Uterus (tissue), 4 donors: ENCODE results near the gene CCDC188. TPM values are rescaled to one million over a fixed set of nuclear protein-coding genes. Genes with fewer than 3 reads are reported as not detected.

ENCODE experiments used
- DNase-seq, 2 donors: peaks; one replicate each; pipeline ENCODE4 v3.0.0-alpha.2; 2019 to 2020
- H3K27ac ChIP-seq, 2 donors: fragments of 200-600 bp; sonication (generic); 1 replicate in 1 of 2; 2 replicates in 1 of 2; pipeline ENCODE4 v1.5.1; 2016 to 2018
- H3K27me3 ChIP-seq, 2 donors: fragments of 200-600 bp; sonication (generic); one replicate each; pipeline ENCODE4 v1.5.1; 2018 to 2019; ENCODE audit warnings: control low read depth in 1 of 2
- H3K36me3 ChIP-seq, 2 donors: fragments of 200-600 bp; sonication (generic); one replicate each; pipeline ENCODE4 v1.5.1; 2019; ENCODE audit warnings: control low read depth in 1 of 2
- H3K4me1 ChIP-seq, 2 donors: fragments of 200-600 bp; sonication (generic); one replicate each; pipeline ENCODE4 v1.5.1; 2018 to 2019; ENCODE audit warnings: control low read depth in 1 of 2
- H3K4me3 ChIP-seq, 2 donors: fragments of 200-600 bp; sonication (generic); 1 replicate in 1 of 2; 2 replicates in 1 of 2; pipeline ENCODE4 v1.5.1; 2018 to 2019; ENCODE audit warnings: mild to moderate bottlenecking in 1 of 2
- H3K9me3 ChIP-seq, 2 donors: fragments of 200-600 bp; sonication (generic); one replicate each; pipeline ENCODE4 v1.5.1; 2019; ENCODE audit warnings: control low read depth in 1 of 2
- POLR2A ChIP-seq, 2 donors: fragments of 450-650 bp; IDR thresholded peaks; one replicate each; pipeline ENCODE4 v1.6.1; 2016; ENCODE audit warnings: antibody characterized with exemption in 2 of 2, mild to moderate bottlenecking in 1 of 2, moderate library complexity in 1 of 2
- intact Hi-C: fragments of 100-400 bp; cut with DNase I; formaldehyde crosslinking; loops from one replicate; pipeline ENCODE4 v1.15.1; 2023; ENCODE audit warnings: low total_unique reads
- microRNA-seq: library from miRNA; unstranded; fragments of <30 nt; microRNA quantifications from one replicate; pipeline ENCODE4, GENCODE V29; 2016; ENCODE audit warnings: borderline microRNAs expressed, borderline replicate concordance
- small RNA-seq: library from RNA; depleted of rRNA; stranded (forward); fragments of <200 nt; gene quantifications from one replicate; pipeline ENCODE3, GENCODE V24; 2016
- total RNA-seq, 4 donors: library from RNA; depleted of rRNA in 3 of 4; stranded (reverse); fragments of >200 nt in 3 of 4; gene quantifications; one replicate each; pipeline versions ENCODE4 v1.1.0 to v1.2.4, GENCODE V29; 2014 to 2023
- TF ChIP-seq, protein P1 (sequence below), 4 experiments: fragments of 200-600 bp in 2 of 4; fragments of 450-650 bp in 2 of 4; sonication (generic) in 2 of 4; IDR thresholded peaks; one replicate each; pipeline ENCODE4 v1.5.1; 2016 to 2019; ENCODE audit warnings: antibody characterized with exemption in 4 of 4, mild to moderate bottlenecking in 2 of 4, moderate library complexity in 1 of 4
- donor health status: DM: yes; HTN: yes; CAD: no.

CCDC188 gene
- total RNA-seq, 4 donors from 2014 or later: 2.7 to 4.3 TPM; not detected in 2

DNA sequence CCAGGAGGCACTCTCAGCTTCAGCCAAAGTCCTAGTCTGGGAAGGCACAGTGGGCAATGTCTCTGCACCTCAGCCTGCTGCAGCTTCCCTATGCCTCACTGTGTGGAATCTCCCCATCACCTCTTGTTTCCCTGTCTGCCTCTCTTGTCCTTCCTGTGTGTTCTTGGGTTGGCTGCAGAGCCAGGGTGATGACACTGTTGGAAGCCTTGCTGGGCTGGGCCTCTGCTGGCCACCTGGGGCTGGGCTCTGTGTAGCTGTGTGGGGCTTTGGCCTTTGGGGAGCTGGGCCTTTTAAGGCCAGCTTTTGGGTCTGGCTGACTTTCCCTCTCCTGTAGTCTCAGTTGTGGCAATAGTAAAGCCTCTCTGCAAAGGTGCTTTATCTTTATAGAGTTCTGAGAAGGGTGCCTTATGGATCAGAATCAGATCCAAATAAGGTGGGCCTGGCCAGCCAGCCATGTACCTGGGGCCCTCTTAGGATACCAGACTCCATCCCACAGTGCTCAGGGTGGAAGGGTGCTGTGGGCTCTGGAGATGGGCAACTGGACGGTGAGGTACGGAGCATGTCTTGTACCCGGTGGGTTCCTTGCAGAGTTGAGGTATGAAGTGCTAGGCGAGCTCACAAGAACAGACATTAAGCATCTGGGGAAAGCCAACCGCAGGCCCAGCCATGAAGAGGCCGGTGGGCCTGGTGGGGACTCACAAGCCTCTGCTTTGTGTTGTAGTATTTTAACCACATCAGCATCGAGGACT, 45.2 kb downstream of the CCDC188 start:
- Histone ChIP-seq H3K4me1 (no peaks in the 10 kb centered on the region), H3K36me3 (no peaks in the 10 kb centered on the region), H3K27me3 (no peaks in the 10 kb centered on the region), H3K9me3 (no peaks in the 10 kb centered on the region), H3K4me3 (no peak overlapping the region), H3K27ac (no peak overlapping the region)
- no peak for DNase-seq
- TF ChIP-seq POLR2A (IDR thresholded peaks at IDR 0.05): no peak
- TF ChIP-seq, protein P1, sequence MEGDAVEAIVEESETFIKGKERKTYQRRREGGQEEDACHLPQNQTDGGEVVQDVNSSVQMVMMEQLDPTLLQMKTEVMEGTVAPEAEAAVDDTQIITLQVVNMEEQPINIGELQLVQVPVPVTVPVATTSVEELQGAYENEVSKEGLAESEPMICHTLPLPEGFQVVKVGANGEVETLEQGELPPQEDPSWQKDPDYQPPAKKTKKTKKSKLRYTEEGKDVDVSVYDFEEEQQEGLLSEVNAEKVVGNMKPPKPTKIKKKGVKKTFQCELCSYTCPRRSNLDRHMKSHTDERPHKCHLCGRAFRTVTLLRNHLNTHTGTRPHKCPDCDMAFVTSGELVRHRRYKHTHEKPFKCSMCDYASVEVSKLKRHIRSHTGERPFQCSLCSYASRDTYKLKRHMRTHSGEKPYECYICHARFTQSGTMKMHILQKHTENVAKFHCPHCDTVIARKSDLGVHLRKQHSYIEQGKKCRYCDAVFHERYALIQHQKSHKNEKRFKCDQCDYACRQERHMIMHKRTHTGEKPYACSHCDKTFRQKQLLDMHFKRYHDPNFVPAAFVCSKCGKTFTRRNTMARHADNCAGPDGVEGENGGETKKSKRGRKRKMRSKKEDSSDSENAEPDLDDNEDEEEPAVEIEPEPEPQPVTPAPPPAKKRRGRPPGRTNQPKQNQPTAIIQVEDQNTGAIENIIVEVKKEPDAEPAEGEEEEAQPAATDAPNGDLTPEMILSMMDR (IDR thresholded peaks at IDR 0.05): no peak
- intact Hi-C loops: no loop called here

DNA sequence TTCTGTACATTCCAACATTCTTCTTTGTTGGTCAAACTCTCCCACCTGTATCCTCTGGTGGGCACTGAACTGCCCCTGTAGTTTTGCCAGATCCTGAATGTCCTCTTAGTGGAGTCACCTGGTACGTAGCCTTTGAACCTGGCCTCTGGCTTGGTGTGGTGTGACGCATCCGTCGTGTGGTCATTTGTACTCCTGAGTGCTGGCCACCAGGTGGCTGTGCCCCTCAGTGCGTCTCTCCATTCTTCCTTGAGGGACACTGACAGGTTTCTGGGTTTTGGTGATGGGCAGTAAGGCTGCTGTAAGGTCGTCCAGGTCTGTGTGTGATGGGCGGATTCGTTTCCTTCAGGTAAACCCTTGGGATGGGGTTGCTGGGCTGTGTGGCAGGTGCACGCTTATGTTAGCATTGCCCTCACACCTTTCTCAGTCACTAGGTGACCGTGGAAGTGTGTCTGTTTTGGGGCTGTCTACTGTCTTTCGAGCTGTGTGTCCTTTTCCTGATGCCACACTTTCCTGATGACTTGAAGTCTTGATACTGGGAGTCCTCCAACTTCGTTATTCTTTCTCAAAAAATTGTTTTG, 48.6 kb downstream of the CCDC188 start:
- H3K27me3 ChIP-seq: no peaks in the 10 kb centered on the region
- no peak overlapping the region for H3K27ac ChIP-seq
- no peak overlapping the region for H3K4me3 ChIP-seq
- H3K9me3 ChIP-seq: no peaks in the 10 kb centered on the region
- intact Hi-C loops: no loop called here
- H3K36me3 ChIP-seq: no peaks in the 10 kb centered on the region
- H3K4me1 ChIP-seq: no peaks in the 10 kb centered on the region
- TF ChIP-seq POLR2A (IDR thresholded peaks at IDR 0.05): no peak
- TF ChIP-seq, protein P1 (IDR thresholded peaks at IDR 0.05): no peak
- DNase-seq: no peak

- intact Hi-C loops: no loop called here
- DNase-seq: no peak
- Histone ChIP-seq H3K36me3 (no peaks in the 10 kb centered on the region), H3K27me3 (no peaks in the 10 kb centered on the region), H3K4me1 (no peaks in the 10 kb centered on the region), H3K4me3 (no peak overlapping the region), H3K27ac (no peak overlapping the region), H3K9me3 (no peaks in the 10 kb centered on the region)
- TF ChIP-seq, protein P1 (IDR thresholded peaks at IDR 0.05): no peak
- TF ChIP-seq POLR2A (IDR thresholded peaks at IDR 0.05): no peak
Measured at GRCh38 chr22:20101638-20102037, 49.2 kb downstream of the CCDC188 start.

- Histone ChIP-seq H3K36me3 (no peaks in the 10 kb centered on the region), H3K9me3 (no peaks in the 10 kb centered on the region), H3K27ac (no peak overlapping the region), H3K27me3 (no peaks in the 10 kb centered on the region), H3K4me3 (no peak overlapping the region), H3K4me1 (no peaks in the 10 kb centered on the region)
- intact Hi-C loops: no loop called here
- no peak for DNase-seq
- no peak for TF ChIP-seq POLR2A (IDR thresholded peaks at IDR 0.05)
- TF ChIP-seq, protein P1 (IDR thresholded peaks at IDR 0.05): no peak
Measured at GRCh38 chr22:20099099-20099711, 51.6 kb downstream of the CCDC188 start.

Small RNAs within 50 kb of the gene (microRNA-seq; reads per million reads assigned to microRNA genes)
- not detected for gene MIR6816

Small RNAs within 50 kb of the gene (small RNA-seq; reads per million reads assigned to genes)
- not detected for gene MIR6816
- gene RF00599: not detected

Other genes starting within 250 kb of the CCDC188 start
- gene COMT, start 209.3 kb downstream of the CCDC188 start, total RNA-seq: 100 to 1,000 TPM in 2 of 4 donors, 10 to 100 TPM in 2; 88.9 to 175 (median 108) TPM
- 10 to 100 TPM; 14.7 to 48.9 (median 25.6) TPM for gene TXNRD2, start 209.2 kb downstream of the CCDC188 start, total RNA-seq
- 10 to 100 TPM in 2 of 4 donors, 1 to 10 TPM in 2; 1.5 to 43.4 (median 16.6) TPM for gene ARVCF, start 134.2 kb downstream of the CCDC188 start, total RNA-seq
- gene TANGO2, start 129.9 kb downstream of the CCDC188 start, total RNA-seq: 10 to 100 TPM in 2 of 4 donors, 1 to 10 TPM in 2; 2.8 to 25.1 (median 13.3) TPM
- 10 to 100 TPM; 13.2 to 56.2 (median 33.5) TPM for gene DGCR8, start 70.8 kb downstream of the CCDC188 start, total RNA-seq
- 100 to 1,000 TPM in 2 of 4 donors, 10 to 100 TPM in 2; 57.6 to 233 (median 135) TPM for gene RANBP1, start 35.0 kb downstream of the CCDC188 start, total RNA-seq
- 100 to 1,000 TPM in 1 of 4 donors, 10 to 100 TPM in 3; 30.9 to 123 (median 45.3) TPM for gene TRMT2A, start 33.8 kb downstream of the CCDC188 start, total RNA-seq
- 10 to 100 TPM in 3 of 4 donors, 1 to 10 TPM in 1; 2.4 to 87.9 (median 20.1) TPM for gene ZDHHC8, start 19.3 kb downstream of the CCDC188 start, total RNA-seq
- 10 to 100 TPM in 1 of 4 donors, 1 to 10 TPM in 1, not detected in 2; 5.0 to 12.9 TPM for gene RTN4R, start 117.3 kb upstream of the CCDC188 start, total RNA-seq
- 100 to 1,000 TPM in 1 of 4 donors, 10 to 100 TPM in 3; 17.2 to 101 (median 34.9) TPM for gene DGCR6L, start 169.0 kb upstream of the CCDC188 start, total RNA-seq
- gene ZNF74, start 243.1 kb upstream of the CCDC188 start, total RNA-seq: 10 to 100 TPM in 3 of 4 donors, 1 to 10 TPM in 1; 8.2 to 32.0 (median 10.8) TPM